Measurements from ENCODE around the gene OR4M1.

GRCh38 chr14:19771895-19772430 is 1.3 kb upstream of the OR4M1 start:
- TF ChIP-seq POLR2AphosphoS5 (IDR thresholded peaks at IDR 0.05) (no peak), CTCF (IDR thresholded peaks at IDR 0.05) (no peak), POLR2A (IDR thresholded peaks at IDR 0.05) (no peak)

Data from suprapubic skin (tissue), 4 donors.